H1 (cell line): ENCODE data around the gene TBX3. TPM values are rescaled to one million over a fixed set of nuclear protein-coding genes. Genes with fewer than 3 reads are reported as not detected.

Source experiments
- BACH1 ChIP-seq: IDR thresholded peaks from 2 replicates; pipeline ENCODE4 v1.6.1; 2012; ENCODE audit warnings: low read length, improper control_type of control experiment
- CHD2 ChIP-seq: IDR thresholded peaks from 2 replicates; pipeline ENCODE4 v1.6.1; 2012; ENCODE audit warnings: low read length, improper control_type of control experiment
- EZH2 ChIP-seq: fragments of 200-600 bp; sonication (generic); IDR thresholded peaks from 2 replicates; pipeline ENCODE4 v1.7.1; 2012; ENCODE audit warnings: low read depth, mild to moderate bottlenecking, moderate library complexity, low read length, inconsistent platforms; ENCODE audit not compliant: severe bottlenecking
- GABPA ChIP-seq: IDR thresholded peaks from 2 replicates; pipeline ENCODE4 v1.6.1; 2011; ENCODE audit warnings: mild to moderate bottlenecking, low read length, moderate library complexity, borderline replicate concordance; ENCODE audit not compliant: insufficient read depth
- HDAC2 ChIP-seq, 2 experiments: fragments of 300-600 bp in 1 of 2; sonication (generic) in 1 of 2; IDR thresholded peaks; 2 replicates each; pipeline ENCODE4 v1.6.1; 2011 to 2012; ENCODE audit warnings: low read depth in 2 of 2, low read length in 2 of 2, mild to moderate bottlenecking in 2 of 2, moderate library complexity in 2 of 2, borderline replicate concordance in 1 of 2, inconsistent platforms in 1 of 2
- JUN ChIP-seq: IDR thresholded peaks from 2 replicates; pipeline ENCODE4 v1.6.1; 2011; ENCODE audit warnings: low read depth, mild to moderate bottlenecking, improper control_type of control experiment, low read length
- NANOG ChIP-seq: IDR thresholded peaks from 2 replicates; pipeline ENCODE4 v1.6.1; 2011; ENCODE audit warnings: low read length, low read depth, mild to moderate bottlenecking, inconsistent platforms; ENCODE audit not compliant: insufficient read depth, poor library complexity, severe bottlenecking
- SIRT6 ChIP-seq: IDR thresholded peaks from one replicate; pipeline ENCODE4 v1.7.1; 2012; ENCODE audit warnings: low read length, inconsistent platforms
- ZNF274 ChIP-seq: IDR thresholded peaks from 2 replicates; pipeline ENCODE4 v1.7.0; 2012; ENCODE audit warnings: low read length, borderline replicate concordance; ENCODE audit errors: extremely low read depth
- polyA plus RNA-seq, 7 experiments: library from polyadenylated mRNA; depleted of rRNA in 3 of 7; stranded (reverse) in 5 of 7; unstranded in 2 of 7; fragments of >200 nt in 5 of 7; fragments of 200-250 nt in 2 of 7; gene quantifications; 1 replicate in 5 of 7; 2 replicates in 1 of 7; 4 replicates in 1 of 7; pipeline versions ENCODE4 v1.2.1 to v1.2.3, GENCODE V29; 2011 to 2013; ENCODE audit warnings: missing spikeins in 2 of 7, mixed read lengths in 2 of 7
- total RNA-seq: library from RNA; stranded (reverse); fragmentation: NEBNext Ultra II Directional; extraction: Animal tissue kit (Norgen Biotek cat#: 25700); gene quantifications from 2 replicates; pipeline ENCODE4 v1.2.1, GENCODE V29; 2021
- TF ChIP-seq, protein P1 (sequence below): fragments of 300-600 bp; sonication (generic); IDR thresholded peaks from 2 replicates; pipeline ENCODE4 v1.7.1; 2012; ENCODE audit warnings: low read length, moderate library complexity, mild to moderate bottlenecking, inconsistent platforms; ENCODE audit not compliant: insufficient replicate concordance

The TBX3 gene
- total and polyA plus RNA-seq, 2 of the 8 experiments (the other 6 are each of a cell fraction or from before 2014, with no cell fraction given) = 0.09 to 1.0 TPM

- TF ChIP-seq, protein P1, sequence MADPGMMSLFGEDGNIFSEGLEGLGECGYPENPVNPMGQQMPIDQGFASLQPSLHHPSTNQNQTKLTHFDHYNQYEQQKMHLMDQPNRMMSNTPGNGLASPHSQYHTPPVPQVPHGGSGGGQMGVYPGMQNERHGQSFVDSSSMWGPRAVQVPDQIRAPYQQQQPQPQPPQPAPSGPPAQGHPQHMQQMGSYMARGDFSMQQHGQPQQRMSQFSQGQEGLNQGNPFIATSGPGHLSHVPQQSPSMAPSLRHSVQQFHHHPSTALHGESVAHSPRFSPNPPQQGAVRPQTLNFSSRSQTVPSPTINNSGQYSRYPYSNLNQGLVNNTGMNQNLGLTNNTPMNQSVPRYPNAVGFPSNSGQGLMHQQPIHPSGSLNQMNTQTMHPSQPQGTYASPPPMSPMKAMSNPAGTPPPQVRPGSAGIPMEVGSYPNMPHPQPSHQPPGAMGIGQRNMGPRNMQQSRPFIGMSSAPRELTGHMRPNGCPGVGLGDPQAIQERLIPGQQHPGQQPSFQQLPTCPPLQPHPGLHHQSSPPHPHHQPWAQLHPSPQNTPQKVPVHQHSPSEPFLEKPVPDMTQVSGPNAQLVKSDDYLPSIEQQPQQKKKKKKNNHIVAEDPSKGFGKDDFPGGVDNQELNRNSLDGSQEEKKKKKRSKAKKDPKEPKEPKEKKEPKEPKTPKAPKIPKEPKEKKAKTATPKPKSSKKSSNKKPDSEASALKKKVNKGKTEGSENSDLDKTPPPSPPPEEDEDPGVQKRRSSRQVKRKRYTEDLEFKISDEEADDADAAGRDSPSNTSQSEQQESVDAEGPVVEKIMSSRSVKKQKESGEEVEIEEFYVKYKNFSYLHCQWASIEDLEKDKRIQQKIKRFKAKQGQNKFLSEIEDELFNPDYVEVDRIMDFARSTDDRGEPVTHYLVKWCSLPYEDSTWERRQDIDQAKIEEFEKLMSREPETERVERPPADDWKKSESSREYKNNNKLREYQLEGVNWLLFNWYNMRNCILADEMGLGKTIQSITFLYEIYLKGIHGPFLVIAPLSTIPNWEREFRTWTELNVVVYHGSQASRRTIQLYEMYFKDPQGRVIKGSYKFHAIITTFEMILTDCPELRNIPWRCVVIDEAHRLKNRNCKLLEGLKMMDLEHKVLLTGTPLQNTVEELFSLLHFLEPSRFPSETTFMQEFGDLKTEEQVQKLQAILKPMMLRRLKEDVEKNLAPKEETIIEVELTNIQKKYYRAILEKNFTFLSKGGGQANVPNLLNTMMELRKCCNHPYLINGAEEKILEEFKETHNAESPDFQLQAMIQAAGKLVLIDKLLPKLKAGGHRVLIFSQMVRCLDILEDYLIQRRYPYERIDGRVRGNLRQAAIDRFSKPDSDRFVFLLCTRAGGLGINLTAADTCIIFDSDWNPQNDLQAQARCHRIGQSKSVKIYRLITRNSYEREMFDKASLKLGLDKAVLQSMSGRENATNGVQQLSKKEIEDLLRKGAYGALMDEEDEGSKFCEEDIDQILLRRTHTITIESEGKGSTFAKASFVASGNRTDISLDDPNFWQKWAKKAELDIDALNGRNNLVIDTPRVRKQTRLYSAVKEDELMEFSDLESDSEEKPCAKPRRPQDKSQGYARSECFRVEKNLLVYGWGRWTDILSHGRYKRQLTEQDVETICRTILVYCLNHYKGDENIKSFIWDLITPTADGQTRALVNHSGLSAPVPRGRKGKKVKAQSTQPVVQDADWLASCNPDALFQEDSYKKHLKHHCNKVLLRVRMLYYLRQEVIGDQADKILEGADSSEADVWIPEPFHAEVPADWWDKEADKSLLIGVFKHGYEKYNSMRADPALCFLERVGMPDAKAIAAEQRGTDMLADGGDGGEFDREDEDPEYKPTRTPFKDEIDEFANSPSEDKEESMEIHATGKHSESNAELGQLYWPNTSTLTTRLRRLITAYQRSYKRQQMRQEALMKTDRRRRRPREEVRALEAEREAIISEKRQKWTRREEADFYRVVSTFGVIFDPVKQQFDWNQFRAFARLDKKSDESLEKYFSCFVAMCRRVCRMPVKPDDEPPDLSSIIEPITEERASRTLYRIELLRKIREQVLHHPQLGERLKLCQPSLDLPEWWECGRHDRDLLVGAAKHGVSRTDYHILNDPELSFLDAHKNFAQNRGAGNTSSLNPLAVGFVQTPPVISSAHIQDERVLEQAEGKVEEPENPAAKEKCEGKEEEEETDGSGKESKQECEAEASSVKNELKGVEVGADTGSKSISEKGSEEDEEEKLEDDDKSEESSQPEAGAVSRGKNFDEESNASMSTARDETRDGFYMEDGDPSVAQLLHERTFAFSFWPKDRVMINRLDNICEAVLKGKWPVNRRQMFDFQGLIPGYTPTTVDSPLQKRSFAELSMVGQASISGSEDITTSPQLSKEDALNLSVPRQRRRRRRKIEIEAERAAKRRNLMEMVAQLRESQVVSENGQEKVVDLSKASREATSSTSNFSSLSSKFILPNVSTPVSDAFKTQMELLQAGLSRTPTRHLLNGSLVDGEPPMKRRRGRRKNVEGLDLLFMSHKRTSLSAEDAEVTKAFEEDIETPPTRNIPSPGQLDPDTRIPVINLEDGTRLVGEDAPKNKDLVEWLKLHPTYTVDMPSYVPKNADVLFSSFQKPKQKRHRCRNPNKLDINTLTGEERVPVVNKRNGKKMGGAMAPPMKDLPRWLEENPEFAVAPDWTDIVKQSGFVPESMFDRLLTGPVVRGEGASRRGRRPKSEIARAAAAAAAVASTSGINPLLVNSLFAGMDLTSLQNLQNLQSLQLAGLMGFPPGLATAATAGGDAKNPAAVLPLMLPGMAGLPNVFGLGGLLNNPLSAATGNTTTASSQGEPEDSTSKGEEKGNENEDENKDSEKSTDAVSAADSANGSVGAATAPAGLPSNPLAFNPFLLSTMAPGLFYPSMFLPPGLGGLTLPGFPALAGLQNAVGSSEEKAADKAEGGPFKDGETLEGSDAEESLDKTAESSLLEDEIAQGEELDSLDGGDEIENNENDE = peak; percentile 81
- TF ChIP-seq ZNF274 = no peak
- peak; percentile 82 to 90; a peak in 1 of 4 replicates for TF ChIP-seq HDAC2 (IDR thresholded peaks at IDR 0.05; ENCODE audit: borderline replicate concordance in 1 of 2, low read depth in 2 of 2, low read length in 2 of 2)
- no peak for TF ChIP-seq CHD2
- TF ChIP-seq EZH2 = no peak
- TF ChIP-seq NANOG = peak; percentile 86
- no peak for TF ChIP-seq JUN
- TF ChIP-seq BACH1 = no peak
- no peak for TF ChIP-seq GABPA
- no peak for TF ChIP-seq SIRT6
Observed at GRCh38 chr12:114638790-114639435, 45.1 kb downstream of the TBX3 start (continued).
